Activated CD4-positive, alpha-beta T cell treated with anti-CD3 and anti-CD28 coated beads, Interleukin-2, amount 50 U/mL, for 24 hours (primary cell): ENCODE measurements around the gene PBRM1.

Experiments used
- DNase-seq, 2 donors: peaks; one replicate each; pipeline ENCODE4 v3.0.0-alpha.2; 2020; ENCODE audit warnings: low read depth in 1 of 2, low spot score in 1 of 2

PBRM1 gene

DNA sequence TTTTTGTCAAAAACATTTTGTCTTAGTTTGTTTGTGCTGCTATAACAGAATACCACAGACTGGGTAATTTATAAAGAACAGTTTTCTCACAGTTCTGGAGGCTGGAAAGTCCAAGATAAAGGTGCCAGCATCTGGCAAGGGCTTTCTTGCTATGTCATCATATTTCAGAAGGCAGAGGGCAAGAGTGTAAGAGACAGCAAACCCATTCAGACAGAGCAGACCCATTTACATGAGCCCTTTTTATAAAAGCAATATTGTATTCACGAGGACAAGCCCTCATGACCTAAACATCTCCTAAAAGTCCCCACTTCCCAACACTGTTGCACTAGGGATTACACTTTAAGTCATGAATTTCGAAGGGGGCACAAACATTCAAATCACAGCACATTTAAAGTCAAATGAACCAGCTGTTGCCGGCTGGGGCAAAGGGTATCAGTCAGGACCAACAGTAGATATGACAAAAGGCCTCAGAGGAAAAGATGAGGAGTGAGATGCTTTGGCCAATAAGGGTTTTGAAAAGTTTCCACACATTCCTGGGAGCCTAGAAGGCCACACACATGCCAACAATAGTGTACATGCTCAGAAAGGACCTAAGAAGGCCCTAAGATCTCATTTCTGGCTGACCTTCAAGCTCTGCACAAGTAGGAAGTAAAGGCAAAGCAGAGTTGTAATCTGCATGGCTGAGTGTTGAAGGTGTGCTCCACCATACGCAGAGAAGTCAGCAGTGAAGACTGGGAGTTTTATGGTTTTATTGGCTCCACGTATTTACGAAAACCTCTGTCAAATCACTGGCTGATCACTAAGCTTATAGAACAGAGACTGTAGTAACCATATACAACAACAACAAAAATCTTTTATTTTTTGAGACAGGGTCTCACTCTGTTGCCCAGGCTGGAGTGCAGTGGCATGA lies 111.4 kb downstream of the PBRM1 start:
- DNase-seq = no peak

DNA sequence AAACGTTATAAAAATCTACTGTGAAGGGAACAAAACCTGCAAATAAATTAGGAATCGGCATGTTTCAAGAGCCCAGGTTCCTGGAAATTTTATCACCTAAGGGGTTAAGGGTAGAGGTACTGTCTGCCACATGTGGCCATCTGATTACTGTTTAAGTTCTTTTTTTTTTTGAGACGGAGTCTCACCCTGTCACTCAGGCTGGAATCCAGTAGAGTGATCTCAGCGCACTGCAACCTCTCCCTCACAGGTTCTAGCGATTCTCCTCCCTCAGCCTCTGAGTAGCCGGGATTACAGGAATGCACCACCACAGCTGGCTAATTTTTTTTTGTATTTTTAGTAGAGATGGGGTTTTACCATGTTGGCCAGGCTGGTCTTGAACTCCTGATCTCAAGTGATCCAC lies 113.5 kb downstream of the PBRM1 start:
- DNase-seq = no peak

DNA sequence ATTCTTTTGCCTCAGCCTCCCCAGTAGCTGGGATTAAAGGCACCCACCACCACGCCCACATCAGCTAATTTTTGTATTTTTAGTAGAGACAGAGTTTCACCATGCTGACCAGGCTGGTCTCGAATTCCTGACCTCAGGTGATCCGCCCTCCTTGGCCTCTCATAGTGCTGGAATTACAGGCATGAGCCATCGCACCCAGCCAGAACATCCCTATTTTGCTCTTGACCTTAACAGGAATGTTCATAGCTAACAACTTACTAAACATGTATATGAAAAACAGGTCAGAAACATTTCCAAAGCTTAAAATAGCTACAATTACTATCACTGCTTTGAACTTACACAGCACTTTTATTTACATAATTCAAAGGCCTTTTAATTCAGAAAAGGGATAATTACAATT lies 115.6 kb downstream of the PBRM1 start:
- no peak for DNase-seq

DNA sequence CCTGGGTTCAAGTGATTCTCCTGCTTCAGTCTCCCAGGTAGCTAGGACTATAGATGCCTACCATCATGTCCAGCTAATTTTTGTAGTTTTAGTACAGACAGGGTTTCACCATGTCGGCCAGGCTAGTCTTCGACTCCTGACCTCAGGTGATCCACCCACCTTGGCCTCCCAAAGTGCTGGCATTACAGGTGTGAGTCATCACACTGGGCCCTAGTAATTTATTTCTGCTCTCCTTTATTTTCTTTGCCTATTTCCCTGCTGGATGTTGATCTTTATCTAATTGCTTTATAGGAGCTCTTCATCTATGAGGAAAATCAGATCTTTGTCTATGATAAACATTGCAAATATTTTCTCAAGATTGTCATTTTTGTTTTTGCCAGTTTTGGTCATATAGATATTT lies 117.6 kb downstream of the PBRM1 start:
- DNase-seq = no peak

DNA sequence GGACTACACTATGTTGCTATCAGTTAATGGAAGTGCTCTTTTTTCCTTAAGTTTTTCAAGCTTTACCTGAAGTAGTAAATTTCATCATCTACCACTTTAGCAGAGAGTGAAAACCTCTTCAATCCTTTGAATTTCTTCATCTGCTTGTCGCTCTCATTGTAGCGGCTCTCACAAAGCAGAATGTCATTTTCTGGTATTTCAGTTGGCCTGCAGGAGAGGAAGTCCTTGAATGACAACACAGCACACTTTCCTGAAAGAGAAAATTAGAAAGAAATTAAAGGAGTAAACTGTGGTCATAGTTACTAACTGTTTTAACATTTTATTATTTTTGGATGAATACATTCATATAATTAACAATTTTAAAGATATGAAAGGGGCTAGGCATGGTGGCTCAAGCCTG lies 121.7 kb downstream of the PBRM1 start:
- no peak for DNase-seq

DNA sequence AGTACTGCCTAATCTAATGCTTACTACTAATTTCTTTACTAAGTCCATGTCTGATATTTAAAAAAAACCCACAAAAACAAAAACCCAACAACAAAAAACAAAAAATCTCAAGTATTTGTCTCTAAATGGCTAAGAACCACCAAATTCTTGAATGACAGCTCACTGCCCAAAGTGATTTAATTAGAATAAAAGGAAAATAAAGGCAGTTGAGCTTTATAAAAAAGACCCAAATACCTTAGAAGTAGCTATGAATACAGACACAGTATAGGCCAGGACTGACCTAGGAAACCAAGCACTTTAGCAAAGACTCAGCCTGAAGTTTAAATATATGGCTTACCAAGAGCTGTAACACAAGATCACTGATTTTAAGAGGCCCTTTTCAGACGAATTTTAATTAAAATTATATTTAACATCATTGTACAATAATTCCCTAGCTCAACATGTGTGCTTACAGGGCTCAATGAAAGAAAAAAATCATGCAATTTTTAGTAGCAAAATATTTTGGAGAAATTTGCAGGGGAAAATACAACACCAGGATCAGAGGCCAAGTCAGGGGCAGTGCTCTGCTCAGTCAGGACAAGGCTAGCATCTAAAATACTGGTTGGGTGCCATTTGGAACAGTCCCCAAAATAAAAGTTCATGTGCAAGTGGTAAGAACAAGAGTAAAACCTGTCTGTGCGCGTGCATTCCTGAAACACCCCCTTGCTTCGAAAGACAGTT lies 124.5 kb downstream of the PBRM1 start:
- DNase-seq = no peak

DNA sequence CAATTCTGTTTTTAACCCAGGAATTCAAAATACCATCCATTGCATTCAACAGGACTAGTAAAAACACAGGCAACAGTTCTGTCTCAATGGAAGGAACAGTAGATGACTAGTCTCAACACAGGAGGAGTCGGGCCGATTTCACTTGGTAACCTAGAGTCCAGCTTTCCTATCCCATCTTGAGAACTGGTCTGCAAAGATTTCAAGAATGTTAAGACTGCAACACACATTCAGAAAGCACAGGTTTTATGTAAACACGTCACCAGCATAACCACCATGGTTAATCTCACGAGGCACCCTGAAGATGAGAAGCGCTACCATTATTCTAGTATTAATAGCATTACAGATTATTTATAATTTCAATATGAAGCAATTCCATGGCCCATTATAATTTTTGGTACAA lies 127.3 kb downstream of the PBRM1 start:
- no peak for DNase-seq

DNA sequence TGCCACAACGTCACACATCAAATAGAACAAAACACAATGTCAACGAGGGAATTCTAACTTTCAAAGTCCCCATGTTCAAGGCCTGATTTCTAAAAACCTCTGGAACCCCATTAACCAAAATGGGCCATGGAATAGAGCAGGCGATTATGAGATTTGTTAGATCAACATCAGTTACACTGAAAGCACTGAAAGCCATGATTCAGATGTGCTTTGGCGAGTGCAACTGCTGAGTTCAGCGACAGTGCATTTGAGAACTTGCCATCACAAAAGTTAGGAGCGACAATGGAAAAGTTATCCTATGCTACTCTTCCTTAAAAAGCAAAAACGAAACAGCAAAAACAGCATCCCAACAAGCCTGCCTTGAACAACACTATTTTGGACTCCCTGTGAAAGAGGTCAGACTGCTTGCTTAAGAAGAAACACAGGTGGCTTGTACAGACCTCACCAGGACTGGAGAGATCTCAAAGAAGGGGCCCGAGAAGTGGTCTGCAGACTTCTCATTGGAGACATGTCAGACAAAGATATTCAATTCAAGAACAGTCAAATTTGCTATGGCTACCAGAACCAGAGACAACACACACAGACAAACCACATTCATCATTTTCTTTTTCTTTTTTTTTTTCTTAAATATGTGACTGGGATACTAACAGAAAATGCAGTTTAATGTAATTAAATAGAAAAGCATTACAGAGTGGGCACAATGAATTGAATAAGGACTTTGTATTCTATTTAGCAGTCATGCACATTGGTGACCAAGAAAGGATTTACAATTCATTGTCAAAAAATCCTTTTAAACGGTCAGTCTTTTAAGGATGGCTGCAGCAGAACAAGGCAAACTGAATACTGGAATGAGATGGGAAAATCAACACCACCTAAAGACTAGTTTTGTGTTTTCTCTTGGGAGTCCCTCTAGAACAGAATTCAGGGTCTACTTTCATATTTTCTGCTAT lies 128.4 kb downstream of the PBRM1 start:
- DNase-seq = no peak

DNA sequence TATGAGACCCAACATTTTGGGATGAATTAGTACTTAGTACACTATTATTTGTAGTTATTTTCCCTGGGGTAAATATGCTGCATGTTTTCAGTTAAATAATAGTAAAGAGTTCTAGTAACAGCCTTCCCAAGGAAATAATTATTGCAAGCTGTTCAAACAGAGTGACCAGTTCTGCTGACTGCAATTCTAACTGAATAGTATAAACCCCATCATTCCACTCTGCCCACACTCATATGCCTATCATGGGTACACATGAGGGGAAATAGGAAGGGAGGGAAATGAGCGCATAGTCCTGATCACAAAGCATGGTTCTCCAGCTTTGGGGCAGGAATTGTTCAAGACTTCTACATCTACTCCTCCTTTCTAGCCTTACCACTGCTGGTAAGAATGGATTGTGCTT lies 130.7 kb downstream of the PBRM1 start:
- DNase-seq = no peak

DNA sequence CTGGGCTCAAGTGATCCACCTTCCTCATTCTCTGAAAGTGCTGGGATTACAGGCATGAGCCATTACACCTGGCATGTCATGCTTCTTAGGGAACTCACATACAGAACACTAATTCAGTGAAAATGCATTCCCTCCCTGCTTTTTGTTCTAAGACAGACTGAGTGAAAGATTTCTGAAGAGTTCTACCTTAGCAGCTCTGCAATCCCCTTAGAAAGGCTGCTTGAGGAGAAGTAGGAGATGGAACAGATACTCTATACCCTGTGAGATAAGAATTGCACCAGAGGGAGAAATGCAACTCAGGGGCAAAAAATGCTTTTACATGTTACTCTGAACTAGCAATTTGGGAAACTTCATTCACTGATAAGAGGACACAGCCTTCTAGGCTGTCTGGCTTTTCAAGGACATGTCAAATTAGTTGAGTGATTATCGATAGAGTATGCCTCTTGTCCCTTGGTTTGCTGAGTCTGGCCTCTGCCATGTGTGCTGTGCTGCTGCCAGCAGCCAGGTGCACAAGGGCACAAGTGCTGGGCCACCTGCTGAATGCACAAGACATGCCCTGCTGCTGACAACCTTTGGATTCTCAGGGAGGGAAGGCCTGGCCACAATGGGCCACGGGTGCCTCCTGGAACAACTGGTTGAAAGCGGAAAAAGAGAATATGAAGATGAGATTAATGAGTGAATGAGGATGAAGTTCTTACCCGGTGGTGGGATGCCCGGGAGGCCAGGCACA lies 131.5 kb downstream of the PBRM1 start:
- no peak for DNase-seq

DNA sequence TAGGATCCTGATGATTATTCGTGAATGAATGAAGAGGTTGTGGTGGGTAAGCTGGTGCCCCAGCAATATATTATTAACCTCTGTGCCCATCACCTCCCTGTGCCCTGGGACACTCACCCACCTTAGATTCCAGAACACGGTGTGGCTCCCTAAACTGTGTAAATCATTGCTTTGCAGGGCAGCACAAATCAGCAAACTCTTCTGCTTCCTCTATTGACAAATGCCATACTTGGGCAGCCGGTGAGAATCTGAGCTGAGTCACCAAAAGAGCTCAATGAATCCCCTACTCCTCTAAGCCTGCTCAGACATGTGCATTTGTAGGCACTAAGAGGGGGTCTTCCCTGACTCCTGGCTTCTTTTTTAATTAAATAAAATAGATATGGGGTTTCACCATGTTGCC lies 133.6 kb downstream of the PBRM1 start:
- DNase-seq = no peak

DNA sequence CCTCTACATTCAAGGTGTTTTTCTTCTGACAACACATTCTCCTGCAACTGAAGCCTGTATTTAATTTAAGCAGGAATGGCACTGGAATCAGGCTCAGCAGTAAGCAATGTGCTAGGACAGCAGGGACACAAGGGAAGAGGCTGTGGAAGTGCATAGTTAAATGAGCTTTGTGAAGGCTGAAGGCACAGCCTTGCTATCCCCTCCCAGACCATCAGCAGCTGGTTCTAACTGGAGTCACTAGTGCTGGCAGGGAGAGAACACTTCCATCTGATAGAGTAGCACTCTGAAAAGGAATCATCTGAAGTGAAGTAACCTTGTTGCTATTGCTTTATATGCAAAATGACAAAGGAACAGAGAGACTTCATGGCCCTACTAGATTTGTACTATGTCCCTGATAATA lies 134.6 kb downstream of the PBRM1 start:
- DNase-seq = no peak

DNA sequence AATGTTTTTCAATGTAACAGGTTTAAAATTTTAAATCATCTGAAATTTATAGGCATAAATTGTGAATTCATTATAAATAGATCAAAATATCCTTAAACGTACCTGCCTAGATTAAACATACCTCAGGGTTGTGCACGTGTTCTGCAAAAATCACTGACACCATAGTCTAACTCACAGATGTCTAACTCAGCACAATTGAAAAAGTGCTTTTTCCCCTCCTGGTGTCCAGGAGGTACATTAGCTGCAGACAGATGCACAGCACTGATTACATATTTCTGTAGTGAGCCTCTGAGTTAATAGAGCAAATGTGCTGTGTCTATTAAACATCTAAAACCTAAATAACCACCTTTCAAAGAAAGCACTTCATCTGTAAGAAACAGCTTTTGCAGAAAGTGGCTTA lies 138.6 kb downstream of the PBRM1 start:
- no peak for DNase-seq

DNA sequence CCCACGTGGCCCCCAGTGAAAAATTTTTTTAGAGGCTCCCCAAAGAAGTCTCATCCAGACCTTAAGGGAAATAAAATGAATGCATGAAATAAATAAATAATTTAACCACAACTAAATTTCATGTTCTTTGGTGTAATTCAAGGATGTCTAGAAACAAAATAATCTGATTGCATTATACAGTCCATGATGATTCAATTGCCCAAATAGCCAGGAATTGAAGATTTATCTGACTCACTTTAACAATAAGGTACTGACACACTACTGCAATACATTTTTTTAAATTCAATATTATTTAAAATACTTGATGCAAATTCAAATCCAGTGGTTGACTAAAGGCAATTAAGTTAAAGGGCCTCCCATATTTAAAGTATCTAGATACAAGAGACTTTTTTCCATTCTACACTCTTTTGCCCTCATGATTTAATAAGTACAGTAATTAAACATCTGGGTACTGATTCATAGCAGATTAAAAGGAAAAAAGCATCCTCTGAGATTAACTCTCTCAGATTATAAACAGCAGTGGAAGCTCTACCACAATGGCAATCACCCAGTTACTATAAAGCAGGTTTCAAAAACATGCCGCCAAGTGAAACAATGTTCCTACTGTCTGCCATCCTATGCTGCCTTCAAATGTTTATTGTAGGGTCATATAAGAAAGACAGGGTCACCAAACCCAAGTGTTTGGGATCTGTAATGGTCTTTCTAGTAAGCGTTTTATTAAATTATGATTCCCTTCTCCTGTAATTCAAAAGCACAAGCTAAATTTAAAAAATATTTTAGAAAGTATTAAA lies 139.4 kb downstream of the PBRM1 start:
- no peak for DNase-seq

DNA sequence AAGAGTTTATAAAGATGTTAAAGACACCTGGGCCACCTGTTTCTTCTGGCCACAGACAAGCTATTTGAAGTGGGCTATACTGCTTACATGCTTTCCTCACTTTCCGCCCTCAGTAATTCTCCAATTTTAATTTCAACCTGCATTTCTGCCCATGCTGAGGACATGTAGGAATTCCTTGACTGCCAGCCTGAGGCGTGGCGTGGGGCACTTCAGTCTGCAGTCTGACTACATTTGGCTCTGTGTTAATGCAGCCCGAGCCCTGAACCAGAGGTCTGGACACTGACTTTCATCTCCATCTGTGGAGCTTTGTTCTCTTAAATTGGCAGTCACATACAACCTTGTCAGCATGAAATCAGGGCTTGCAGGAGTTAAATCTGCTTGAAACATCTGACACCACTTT lies 140.8 kb downstream of the PBRM1 start:
- DNase-seq = no peak

DNA sequence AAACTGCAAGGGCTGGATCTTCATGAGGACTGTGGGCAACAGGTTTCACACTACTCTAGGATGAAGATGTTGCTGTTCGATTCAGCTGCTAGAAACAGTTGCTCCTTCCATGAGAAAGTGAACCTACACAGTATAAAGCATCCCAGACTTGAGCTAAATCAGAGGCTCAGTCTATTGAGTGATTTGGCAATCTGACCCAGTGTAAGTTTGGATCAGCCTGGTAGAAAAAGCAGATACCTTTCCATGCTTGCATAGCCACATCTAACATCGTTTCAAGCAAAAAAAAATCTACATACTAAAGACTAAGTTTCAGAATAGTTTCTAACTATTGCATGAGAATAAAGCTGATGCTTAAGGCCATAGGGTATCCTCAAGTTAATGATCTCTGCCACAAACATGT lies 144.7 kb downstream of the PBRM1 start:
- no peak for DNase-seq

DNA sequence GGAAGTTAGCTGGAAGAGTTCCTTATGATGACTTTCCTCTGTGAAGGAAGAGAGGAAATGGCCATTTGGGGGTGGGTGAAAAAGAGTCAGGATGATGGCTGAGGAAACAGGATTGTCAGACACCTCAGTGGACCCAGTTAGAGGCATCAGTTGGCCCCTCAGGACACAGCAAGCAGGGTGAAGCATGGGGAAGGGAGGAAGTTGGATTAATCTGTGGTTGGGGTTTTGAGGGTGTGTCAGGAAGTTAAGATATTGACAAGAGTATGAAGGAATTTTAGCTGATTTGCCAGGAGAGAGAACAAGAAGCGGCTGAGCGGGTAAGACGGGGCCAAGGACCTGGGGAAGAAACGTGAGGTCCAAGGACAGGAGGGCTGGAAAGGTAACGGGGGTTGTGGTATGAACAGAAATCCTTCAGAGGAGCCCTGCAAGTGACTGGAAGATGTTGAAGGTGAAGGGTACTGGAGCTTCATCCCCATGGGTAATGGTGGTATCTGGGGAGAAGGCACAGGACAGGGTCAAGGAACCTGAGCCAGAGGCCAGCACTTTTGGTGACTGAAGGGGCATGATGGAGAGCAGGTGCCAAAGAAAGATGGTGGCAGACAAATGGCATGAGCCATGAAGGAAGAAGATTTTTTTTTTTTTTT lies 146.6 kb downstream of the PBRM1 start:
- DNase-seq = no peak

DNA sequence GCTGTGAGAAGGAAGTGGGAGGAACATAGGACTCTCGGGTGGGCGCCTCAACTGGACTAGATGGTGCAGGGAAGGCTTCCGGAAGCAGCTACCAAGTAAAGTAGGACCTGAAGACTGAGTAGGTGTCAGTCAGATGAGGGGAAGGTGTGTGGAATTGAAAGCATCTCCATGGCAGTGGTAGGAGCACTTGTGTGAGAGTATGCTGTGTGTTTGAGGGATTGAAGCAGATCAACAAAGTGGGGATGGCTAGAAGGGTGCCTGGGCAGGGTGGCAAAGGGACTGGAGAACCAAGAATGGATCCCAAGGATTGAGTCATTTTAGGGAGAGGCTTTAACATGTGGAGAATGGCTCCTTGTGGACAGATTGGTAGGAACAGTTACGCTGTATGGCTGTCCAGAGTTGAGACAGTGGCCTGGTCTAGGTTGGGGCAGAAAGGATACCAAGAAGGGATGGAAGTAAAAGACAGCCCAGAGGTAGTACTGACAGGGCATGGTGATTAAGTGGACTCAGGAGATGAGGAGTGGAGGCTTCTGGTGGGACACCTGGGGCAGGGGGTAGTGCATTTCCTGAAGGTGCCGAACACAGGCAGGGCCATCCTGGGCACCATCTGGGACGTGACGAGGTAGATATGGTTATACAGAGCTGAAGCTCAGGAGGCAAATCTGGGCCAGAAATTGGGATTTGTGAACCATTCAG lies 147.8 kb downstream of the PBRM1 start:
- no peak for DNase-seq

DNA sequence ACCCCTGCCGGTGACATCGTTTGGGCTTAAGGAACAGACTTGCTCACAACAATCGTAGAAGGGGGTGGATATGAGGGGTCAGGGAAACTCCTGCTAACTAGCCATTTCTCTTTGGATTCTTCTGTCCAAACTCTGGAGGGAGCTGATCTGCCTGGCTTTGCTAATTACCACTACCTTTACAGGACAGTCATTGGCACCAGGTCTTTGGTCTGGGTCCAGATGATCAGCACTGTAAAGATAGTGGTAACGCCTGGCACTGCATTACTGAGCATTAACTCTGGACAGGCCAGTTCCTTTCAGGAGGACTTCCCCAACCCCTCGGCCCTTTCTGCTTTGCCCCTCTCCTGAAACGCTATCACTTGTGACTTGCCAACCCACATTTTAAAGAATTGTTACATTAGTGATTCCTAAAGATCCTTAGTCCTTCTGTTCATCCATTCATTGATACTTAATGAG lies 148.5 kb downstream of the PBRM1 start:
- no peak for DNase-seq
